RKO (cell line): Measurements from ENCODE around the gene GET3.
"Not testable (repeated sequence)": the region's sequence is repeated elsewhere in the genome, so short reads cannot be mapped to it uniquely, and the experiment has no call there.

Experiments used
- DNase-seq: peaks from one replicate; pipeline ENCODE4 v3.0.0-alpha.2; 2016; ENCODE audit warnings: low spot score

The GET3 gene

DNA sequence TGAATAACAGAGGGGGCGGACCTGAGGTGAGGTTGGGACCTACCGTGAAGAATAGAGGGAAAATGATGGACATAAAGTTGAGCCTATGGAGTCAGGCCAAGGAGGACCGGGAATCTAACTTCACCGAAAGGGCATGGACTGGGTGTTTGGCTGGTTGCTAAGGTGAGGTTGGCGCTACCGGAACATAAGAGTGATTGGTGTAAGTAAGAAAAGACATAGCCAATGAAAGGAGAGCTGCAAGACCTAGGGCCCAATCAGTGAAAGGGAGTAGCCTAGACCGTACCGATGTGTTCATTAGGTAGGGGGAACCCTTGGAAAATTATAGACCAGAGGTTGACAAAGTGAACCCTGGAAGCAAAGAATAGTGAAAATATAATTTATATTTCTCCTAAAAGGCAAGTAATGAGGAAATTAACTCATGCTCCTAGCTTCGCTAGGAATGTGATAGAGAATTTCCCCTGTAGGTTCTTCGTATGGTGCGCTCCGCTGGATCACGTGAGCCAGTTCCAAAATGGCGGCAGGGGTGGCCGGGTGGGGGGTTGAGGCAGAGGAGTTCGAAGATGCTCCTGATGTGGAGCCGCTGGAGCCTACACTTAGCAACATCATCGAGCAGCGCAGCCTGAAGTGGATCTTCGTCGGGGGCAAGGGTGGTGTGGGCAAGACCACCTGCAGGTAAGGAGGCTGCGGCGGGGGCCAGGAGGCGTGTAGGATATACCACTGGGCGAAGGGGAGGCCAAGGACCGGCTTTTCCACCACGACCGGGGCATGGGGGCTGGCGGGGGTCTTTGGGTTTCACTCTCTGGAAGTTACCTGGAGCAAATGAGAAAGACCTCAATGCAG lies at the start of gene GET3:
Gene GET3 (plus strand): TSS at position 503 of the 840 bp plus-strand sequence. CDS start 9 bp downstream, at position 512.
- DNase-seq: peak; percentile 99

DNA sequence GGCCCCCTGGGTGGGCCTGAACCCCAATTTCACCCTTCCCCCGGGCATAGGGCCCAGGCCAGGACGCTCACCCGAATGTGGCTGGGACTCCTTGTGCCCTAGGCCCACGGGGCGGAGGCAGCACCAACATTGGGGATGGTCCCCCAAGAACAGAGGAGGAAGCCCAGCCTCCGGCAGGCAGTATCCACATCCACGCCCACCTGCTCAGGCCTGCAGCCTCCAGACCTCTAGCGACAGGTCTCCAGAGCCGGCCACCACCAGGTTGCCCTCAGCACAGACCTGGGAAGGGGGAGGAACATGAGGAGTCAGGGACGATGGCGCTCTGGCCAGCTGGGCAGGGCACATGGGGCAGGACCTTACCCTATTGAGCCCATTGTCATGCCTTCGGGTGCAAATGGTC lies 48.3 kb upstream of the GET3 start:
- DNase-seq: no peak

DNA sequence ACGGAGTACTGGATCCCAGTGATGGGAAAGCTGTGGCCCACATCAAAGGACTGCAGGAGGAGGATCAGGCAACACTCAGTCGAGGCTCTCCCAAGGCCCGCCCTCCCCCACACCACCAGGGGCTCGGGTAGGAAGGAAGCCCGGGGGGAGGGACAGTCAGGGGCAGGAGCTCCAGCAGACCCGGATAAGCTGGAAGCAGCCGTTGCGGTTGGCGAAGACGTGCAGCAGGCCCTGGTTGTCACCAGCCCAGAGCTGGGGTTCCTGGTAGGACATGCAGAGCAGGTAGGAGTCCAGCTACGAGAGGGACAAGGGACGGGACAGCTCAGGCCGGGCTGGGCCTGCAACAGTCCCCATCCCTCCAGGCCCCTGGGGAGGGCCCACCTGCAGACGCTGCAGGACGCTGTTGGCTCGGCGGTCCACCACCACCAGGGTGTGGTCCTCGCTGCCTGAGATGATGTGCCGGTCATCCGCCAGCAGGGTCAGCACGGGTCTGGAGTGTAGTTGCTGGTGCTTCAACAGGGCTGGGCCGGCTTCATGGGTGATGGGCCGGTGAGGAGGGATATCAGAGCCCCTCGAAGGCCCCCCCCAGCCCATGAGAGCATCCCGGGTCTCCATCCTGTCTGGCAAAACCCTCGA lies 47.6 kb upstream of the GET3 start:
- no peak for DNase-seq

DNA sequence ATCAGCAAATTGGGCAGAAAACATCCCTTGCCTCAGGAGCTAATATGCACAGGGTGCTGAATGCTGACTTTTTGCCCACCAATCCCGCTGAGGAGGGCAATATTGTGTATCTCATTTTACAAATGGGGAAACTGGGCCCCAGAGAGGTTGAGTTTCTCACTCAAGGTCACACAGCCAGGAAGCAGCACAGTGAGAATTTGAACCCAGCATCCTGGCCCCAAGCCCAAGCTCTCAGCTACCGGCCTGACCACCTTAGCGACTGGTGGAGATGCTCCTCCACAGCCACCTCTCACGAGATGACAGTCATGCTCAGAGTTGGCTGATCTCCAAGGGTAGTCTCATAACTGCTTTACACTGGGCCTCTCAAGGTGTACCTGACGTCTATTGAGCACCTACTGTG lies 44.3 kb upstream of the GET3 start:
- no peak for DNase-seq

DNA sequence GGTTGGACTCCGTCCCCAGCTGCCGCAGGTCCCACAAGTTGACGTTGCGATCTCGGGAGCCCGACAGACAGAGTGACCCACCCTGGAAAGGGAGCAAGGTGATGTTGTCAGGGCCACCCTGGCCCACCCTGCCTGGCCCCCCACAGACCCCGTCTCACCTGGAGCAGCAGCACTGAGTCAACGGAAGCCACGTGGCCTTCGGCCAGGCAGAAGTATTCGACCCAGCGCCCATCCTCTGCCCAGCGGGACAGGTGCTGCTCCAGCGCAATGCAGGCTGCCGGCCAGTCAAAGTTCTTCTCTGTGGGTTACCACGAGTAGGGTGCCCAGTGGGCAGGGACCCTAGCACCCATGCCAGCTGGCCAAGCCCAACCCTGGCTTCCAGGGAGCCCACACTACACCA lies 42.7 kb upstream of the GET3 start:
- DNase-seq: no peak

DNA sequence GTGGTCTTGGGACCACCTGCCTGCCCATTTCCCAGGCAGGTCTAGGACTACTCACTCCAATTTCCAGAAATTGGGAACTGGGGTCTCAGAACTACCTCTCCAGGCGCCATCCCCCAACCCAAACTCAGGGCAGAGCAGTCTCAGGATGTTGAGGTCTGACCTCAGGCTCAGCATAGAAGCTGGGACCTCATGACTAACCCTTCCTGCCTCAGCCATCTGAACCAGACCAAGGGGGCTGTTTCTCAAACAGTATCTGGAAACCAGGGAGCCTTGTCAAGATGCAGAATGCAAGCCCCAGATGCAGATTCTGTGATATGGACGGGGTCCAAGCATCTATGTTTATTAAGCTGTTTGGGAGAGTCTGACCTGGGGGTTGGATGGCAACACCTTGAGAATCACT lies 42.2 kb upstream of the GET3 start:
- peak; percentile 49 for DNase-seq

DNA sequence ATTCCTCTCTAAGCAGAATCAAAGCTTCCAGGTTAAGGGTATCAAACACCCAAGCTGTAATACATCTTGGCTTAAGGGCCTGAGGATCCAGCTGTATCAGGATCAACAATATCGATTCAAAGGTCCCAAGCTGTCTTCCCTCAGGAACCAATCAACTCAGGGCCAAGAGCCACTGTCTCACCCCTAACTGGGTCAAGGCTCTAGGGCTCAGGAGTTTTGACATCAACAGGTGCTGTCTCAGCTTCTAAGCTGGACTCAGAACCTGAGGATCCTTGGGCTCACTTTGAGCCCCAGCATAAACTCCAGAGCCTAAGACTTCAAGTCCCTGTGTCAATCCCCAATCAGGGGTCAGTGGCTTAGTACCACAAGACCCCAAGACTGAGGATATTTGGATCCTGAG lies 41.8 kb upstream of the GET3 start:
- no peak for DNase-seq

DNA sequence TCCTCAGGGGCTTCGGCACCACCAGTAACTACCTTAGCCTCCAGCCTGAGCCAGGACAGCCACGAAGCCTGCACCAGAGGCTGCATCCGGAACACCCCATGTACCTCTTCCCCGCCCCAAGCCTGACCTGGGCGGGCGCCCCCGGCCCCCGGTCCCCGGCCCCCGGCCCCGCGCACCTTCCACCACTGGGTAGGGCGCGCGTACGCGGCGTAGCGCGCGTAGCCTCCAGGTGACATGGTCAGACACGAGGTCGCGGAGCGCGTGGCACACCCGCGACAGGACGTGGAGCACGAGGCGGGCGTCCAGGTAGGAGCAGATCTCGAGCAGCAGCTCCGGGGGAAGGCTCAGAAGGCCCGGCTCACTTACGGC lies 41.3 kb upstream of the GET3 start:
- no peak for DNase-seq

DNA sequence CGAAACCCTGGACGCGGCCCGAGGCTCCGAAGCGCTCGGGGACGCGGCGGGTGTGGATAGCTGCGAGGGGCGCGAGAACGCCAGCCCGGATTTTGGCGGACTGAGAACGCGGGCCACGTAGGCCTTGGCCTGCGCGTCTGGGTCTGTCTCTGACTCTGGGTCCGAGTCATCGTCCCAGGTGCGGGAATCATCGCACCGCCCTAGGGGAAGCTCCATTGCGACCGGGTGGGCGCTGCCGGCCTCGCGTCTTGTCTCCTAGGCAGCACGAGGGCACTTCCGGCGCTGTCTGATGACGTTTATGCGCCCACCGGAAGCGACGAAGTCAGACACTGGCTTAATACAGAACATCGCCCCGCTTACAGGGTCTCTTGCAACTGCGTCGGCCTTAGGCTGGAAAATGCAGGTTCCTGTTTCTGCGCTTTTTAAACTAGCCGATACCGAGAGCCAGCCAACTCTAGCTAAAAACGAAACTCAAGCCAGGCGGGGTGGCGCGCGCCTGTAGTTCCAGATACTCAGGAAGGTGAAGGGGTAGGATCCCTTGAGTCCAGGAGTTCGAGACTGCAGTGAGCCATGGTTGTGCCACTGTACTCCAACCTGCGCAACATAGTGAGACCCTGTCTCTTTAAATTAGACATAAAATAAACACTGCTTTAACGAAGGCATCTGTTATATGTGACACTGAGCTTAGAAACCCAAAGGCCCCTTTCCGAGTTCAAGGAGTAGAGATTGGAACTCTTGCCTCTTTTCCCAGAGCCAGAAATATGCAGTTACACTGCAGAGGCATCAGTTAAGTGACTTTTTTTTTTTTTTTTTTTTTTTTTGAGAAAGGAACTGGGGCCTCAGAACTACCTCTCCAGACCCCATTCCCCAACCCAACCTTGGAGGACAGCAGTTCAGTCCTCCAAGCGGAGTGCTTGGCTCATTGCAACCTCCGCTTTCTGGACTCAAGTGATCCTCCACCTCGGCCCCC lies 40.6 kb upstream of the GET3 start, which contains the start of gene FBXW9:
Gene FBXW9 (minus strand): TSS at position 266 of the 970 bp plus-strand sequence. CDS start 50 bp downstream, at position 216.
- DNase-seq: peak; percentile 92

DNA sequence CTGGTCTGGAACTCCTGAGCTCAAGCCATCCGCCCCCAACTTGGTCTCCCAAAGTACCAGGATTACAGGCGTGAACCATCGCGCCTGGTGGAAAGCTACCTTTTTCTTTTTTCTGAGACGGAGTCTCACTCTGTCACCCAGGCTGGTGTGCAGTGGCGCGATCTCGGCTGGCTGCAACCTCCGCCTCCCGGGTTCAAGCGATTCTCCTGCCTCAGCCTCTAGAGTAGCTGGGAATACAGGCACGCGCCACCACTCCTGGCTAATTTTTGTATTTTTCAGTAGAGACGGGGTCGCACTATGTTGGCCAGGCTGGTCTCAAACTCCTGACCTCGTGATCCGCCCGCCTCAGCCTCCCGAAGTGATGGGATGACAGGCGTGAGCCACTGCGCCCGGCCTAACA lies 39.9 kb upstream of the GET3 start:
- not testable (repeated sequence) for DNase-seq

DNA sequence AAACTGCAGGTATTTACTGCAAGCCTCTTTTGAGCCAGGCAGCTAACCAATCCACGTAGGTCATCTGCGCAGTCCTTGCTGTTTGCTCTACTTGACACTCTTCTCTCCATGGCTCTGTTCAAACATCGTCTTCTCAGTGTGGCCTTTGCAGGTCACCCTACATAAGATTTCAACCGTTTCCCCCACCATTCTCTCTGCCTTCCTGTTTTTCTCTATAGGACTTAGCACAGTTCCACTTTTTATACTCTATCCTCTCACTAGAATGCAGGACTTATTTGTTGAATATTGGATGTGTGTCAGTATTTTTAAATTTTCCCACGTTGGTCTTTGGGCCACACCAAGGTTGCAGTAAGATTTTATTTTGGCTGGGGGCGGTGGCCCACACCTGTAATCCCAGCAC lies 39.2 kb upstream of the GET3 start:
- DNase-seq: no peak

DNA sequence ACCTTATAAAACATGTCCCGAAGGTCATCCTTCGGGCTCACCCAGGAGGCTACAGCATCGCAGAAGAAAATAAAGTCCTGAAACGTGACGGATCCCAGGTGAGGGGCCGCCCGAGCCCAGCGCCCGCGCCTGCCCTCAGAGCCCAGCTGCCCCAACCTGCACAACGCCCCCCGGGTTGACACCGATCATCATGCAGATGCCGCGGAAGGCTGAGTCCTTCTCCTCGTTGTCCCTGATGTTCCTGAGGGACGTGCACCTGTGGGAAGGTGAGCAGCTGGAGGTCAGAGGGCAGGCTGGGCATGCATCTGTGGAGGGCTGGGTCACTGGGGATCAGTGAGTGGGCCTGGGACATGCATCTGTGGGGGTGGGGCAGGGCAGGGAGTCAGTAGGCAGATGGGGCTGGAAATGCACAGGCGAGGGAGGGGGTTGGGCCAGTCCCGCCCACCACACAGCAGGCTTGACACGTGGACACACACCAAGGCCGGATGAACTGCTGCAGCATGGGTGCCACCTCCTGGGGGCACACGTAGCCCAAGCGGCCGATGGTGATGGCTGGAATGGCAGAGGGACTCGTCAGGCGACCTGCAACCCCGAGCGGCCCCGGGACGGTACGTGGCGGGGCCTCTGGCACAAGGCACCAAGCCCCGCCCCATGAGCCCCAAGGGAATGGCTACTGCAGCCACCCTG lies 35.6 kb upstream of the GET3 start:
- DNase-seq: no peak

DNA sequence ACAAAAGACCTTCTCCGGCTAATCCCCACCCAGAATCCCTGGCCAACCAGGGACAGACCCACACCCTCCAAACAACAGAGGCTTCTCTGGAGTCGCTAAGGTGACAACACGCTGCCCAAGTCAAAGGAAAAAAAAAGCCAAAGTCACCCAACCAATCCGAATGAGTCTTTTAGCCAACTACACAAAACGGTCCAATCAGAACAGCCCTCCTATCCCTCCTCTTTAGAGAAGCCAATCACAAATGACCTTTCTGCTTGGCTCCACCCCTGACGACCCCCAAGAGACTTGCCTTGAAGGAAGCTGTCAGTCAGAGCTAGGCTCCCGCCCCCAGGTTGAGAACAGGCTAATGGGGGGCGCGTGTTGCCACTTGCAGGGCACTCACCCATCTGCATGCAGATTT lies 34.3 kb upstream of the GET3 start:
- peak; percentile 66 for DNase-seq

DNA sequence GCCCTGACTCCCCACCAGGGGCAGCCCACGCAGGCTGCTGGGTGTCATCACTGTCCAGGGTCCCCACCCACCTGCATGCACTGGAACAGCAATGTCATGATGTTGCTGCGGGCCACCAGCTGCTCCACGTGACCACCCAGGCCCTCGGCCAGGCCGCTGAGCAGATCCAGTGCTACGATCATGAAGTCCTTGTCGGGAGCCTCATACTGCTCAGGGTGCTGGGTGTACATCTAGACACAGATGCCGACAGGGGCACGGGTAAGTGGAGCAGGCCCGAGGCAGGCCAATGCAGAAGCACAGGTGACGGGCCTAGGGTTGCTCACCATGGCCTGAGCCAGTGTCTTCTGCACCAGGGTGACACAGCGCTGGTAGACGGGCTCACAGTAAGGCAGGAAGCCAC lies 32.1 kb upstream of the GET3 start:
- DNase-seq: no peak

DNA sequence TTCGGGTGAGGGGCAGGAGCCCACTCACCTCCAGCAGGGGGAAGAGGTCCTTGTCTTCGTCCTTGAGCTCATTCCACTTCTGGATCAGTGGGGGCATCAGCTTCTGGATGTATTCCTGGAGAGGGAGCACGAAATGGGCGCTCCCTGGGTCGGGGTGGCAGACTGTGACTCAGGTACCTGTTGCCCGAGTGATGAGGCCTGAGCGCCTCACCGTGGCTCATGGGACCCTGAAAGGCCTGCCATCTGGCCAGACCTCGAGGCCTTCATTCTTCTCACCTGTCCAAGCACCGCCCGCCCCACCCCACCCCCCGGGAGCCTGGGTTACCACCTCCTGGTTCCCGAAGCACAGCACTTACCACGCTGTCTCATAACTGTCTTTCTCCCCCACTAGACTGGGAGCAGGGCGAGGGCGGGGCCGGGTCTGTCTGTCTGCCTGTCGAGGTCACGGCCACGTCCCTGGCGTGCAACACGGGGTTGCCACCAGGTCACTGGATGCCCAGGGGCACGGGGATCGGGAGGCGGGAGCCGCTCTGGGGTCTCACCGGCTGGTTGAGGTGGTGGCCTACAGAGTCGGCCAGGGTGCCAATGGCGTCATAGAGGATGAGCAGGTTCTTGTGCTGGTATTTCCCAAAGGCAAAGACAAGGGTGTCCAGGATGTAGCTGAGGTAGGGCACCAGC lies 31.5 kb upstream of the GET3 start:
- no peak for DNase-seq

DNA sequence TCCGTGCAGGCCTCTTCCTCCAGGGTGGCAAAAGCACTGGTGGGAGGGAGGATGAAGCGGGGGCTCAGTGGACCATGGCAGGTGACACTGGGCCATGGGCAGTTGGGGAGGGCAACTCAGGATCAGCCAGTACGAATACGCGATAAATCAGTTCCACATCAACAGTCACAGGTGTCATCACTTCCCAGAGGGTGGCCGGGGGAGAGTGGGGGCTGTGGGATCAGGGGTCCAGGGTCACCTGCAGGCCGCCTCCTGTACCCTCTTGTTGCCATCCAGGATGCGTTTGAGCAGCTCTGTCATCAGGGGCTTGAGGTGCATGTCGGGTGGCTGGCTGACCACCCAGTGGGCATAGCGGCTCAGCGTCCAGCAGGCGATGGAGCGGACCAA lies 31.0 kb upstream of the GET3 start:
- DNase-seq: no peak

DNA sequence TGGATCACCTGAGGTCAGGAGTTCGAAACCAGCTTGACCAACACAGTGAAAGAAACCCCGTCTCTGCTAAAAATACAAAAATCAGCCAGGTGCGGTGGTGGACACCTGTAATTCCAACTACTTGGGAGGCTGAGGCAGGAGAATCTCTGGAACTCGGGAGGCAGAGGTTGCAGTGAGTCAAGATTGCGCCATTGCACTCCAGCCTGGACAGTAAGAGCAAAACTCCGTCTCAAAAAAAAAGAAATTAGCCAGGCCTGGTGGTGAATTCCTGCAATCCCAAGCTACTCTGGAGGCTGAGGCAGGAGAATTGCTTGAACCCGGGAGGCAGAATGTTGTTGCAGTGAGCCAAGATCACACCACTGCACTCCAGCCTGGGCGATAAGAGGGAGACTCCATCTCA lies 28.7 kb upstream of the GET3 start:
- no peak for DNase-seq

DNA sequence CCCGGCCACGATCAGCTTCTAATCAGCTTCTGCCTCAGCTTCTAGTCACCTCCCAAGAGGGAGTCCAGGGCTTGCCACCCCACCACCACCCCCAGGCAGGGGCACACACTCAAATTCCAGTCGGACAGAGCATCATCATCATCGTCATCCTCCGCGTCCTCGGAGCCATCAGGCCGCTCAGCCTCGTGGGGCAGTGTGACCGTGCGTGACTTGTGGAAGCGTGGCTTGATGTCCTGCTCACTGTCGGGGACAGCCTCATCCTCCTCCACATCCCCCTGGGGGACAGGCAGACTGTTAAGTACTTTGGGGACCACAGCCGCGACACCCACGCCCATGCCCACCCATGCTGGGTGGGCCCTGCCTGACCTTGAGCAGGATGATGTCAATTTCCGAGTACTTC lies 26.1 kb upstream of the GET3 start:
- no peak for DNase-seq

DNA sequence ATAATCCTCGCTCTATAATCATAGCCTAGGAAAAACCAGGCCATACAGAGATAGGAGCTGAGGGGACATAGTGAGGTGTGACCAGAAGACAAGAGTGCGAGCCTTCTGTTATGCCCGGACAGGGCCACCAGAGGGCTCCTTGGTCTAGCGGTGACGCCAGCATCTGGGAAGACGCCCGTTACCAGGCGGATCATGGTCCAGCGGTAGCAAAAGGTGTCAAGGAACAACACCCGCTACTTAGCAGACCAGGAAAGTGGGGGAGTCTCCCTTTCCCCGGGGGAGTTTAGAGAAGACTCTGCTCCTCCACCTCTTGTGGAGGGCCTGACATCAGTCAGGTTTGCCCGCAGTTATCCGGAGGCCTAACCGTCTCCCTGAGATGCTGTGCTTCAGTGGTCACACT lies 25.2 kb upstream of the GET3 start:
- DNase-seq: not testable (repeated sequence)

DNA sequence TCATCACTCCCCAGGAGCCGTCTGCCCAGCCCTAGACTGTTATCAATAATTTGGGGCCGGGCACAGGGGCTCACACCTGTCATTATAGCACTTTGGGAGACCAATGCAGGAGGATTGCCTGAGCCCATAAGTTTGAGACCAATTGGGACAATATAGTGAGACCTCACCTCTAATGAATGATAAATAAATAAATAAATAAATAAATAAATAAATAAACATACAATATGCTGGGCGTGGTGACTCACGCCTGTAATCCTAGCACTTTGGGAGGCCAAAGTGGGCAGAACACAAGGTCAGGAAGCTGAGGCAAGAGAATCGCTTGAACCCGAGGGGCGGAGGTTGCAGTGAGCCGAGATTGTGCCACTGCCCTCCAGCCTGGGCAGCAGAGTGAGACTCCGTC lies 24.0 kb upstream of the GET3 start:
- DNase-seq: not testable (repeated sequence)

DNA sequence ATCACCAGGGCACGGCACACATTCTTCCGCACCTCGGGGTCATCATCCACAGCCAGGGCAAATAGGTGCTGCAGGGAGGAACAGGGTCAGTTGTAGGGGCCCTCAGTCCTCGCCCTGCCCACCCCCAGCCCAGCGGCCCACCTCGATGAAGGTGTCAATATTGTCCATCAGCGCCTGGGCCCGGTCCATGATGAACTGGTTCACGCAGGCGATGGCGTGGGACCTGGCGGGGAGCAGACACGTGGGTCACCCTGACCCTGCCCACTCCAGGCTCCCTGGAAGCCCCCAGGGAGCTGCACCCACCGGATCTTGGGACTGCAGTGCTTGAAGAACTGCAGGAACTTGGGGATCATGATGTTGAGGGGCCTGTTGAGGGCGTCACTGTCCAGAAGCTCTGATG lies 22.2 kb upstream of the GET3 start:
- DNase-seq: no peak
